ENCODE measurements around the gene FNIP1. TPM values are rescaled to one million over a fixed set of nuclear protein-coding genes. Genes with fewer than 3 reads are reported as not detected.
"Not testable (repeated sequence)": the region's sequence is repeated elsewhere in the genome, so short reads cannot be mapped to it uniquely, and the experiment has no call there.

FNIP1 gene
- total and polyA plus RNA-seq, 2 experiments from 2014 or later = 20.7 to 73.4 TPM

DNA sequence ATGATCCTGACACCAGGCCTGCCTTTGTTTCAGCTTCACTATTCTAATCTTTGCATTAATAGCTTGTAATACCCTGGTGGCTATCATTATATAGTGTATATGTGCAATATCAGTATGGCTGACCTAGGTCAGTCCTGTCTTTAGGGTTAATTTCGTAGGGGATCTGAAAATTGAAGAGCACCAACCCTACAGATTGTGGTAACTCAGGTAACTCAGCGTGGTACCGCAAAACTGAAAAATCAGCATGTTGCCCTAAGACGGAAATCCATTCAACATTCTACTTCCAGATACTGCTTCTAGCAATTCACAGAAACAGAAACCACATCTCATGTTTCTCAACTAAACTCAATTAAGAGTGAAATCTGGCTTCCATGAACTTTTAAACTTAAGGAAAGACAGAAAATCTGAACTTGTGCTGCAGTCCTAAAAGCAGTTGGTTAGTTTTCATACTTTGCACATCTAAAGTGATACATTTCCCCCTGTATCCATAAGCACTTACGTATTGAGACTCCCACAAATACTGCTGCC is 78.3 kb downstream of the FNIP1 start:
- no peak for DNase-seq (ENCODE audit: low spot score)
- no peak overlapping the region for H3K4me2 ChIP-seq
- H2AFZ ChIP-seq = no peak overlapping the region
- no peaks in the 10 kb centered on the region for H4K20me1 ChIP-seq (ENCODE audit: insufficient read depth, poor library complexity, severe bottlenecking)
- no peak overlapping the region for H3K4me3 ChIP-seq
- WGBS (ENCODE audit: low lambda C conversion rate, missing lambda C conversion rate) = 97% methylated on average over 5 of the region's 5 CpGs
- H3K27me3 ChIP-seq = no peaks in the 10 kb centered on the region
- H3K36me3 ChIP-seq (replicated peaks; ENCODE audit: insufficient read depth, low read depth) = no peaks in the 10 kb centered on the region
- no peak for TF ChIP-seq EZH2 (IDR thresholded peaks at IDR 0.05; ENCODE audit: borderline replicate concordance)
- TF ChIP-seq EZH2phosphoT487 (IDR thresholded peaks at IDR 0.05; ENCODE audit: low read depth, severe bottlenecking, unreplicated experiment) = no peak
- TF ChIP-seq, protein P1, sequence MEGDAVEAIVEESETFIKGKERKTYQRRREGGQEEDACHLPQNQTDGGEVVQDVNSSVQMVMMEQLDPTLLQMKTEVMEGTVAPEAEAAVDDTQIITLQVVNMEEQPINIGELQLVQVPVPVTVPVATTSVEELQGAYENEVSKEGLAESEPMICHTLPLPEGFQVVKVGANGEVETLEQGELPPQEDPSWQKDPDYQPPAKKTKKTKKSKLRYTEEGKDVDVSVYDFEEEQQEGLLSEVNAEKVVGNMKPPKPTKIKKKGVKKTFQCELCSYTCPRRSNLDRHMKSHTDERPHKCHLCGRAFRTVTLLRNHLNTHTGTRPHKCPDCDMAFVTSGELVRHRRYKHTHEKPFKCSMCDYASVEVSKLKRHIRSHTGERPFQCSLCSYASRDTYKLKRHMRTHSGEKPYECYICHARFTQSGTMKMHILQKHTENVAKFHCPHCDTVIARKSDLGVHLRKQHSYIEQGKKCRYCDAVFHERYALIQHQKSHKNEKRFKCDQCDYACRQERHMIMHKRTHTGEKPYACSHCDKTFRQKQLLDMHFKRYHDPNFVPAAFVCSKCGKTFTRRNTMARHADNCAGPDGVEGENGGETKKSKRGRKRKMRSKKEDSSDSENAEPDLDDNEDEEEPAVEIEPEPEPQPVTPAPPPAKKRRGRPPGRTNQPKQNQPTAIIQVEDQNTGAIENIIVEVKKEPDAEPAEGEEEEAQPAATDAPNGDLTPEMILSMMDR (IDR thresholded peaks at IDR 0.05; ENCODE audit: poor library complexity) = no peak
- H3K9me2 ChIP-seq (replicated peaks; ENCODE audit: insufficient read depth) = no peaks in the 10 kb centered on the region
- H3K9me3 ChIP-seq (ENCODE audit: low read depth) = no peaks in the 10 kb centered on the region
- peaks cover 6% of the 10 kb centered on the region for H3K79me2 ChIP-seq
- H3K4me1 ChIP-seq (ENCODE audit: insufficient read depth) = no peaks in the 10 kb centered on the region
- H3K27ac ChIP-seq = no peak overlapping the region

DNA sequence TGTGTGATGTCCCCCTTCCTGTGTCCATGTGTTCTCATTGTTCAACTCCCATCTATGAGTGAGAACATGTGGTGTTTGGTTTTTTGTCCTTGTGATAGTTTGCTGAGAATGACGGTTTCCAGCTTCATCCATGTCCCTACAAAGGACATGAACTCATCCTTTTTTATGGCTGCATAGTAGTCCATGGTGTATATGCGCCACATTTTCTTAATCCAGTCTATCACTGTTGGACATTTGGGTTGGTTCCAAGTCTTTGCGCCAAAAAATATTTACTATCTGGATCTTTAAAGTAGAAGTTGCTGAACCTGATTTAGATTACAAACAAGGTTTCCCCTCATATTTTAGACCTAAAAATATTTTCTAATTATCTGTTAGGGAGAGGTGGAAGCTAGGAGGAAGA is 79.7 kb downstream of the FNIP1 start:
- not testable (repeated sequence) for H4K20me1 ChIP-seq (ENCODE audit: insufficient read depth, poor library complexity, severe bottlenecking); H3K9me2 ChIP-seq (replicated peaks; ENCODE audit: insufficient read depth); H3K79me2 ChIP-seq; DNase-seq (ENCODE audit: low spot score); H3K27ac ChIP-seq; H2AFZ ChIP-seq; H3K4me2 ChIP-seq; H3K4me1 ChIP-seq (ENCODE audit: insufficient read depth); H3K36me3 ChIP-seq (replicated peaks; ENCODE audit: insufficient read depth, low read depth); H3K4me3 ChIP-seq; H3K9me3 ChIP-seq (ENCODE audit: low read depth); H3K27me3 ChIP-seq
- 95% methylated on average over 3 of the region's 3 CpGs for WGBS (ENCODE audit: low lambda C conversion rate, missing lambda C conversion rate)

DNA sequence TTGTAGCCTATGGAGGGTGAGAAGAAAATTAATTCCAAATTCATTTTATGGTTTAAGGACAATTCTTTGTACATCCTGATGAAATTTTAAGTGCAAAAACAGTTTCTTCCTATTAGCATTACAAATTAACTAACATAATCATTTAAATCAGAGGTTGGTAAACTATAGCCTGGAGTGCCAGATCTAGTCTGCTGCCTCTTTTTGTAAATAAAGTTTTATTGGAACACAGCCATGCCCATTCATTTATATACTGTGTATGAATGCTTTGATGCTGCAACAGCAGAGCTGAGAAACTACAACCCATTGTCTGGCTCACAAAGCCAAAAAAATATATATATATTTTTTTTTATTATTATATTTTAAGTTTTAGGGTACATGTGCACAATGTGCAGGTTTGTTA is 80.2 kb downstream of the FNIP1 start:
- Histone ChIP-seq H3K9me3 (ENCODE audit: low read depth) (no peaks in the 10 kb centered on the region), H4K20me1 (ENCODE audit: insufficient read depth, poor library complexity, severe bottlenecking) (no peaks in the 10 kb centered on the region), H3K4me2 (no peak overlapping the region), H3K27ac (no peak overlapping the region), H3K9me2 (replicated peaks; ENCODE audit: insufficient read depth) (no peaks in the 10 kb centered on the region), H3K79me2 (peaks cover 10% of the 10 kb centered on the region), H3K36me3 (replicated peaks; ENCODE audit: insufficient read depth, low read depth) (no peaks in the 10 kb centered on the region), H3K27me3 (no peaks in the 10 kb centered on the region), H3K4me3 (no peak overlapping the region), H2AFZ (no peak overlapping the region), H3K4me1 (ENCODE audit: insufficient read depth) (no peaks in the 10 kb centered on the region)
- TF ChIP-seq EZH2phosphoT487 (IDR thresholded peaks at IDR 0.05; ENCODE audit: low read depth, severe bottlenecking, unreplicated experiment) (no peak), EZH2 (IDR thresholded peaks at IDR 0.05; ENCODE audit: borderline replicate concordance) (no peak)
- TF ChIP-seq, protein P1 (IDR thresholded peaks at IDR 0.05; ENCODE audit: poor library complexity) = no peak
- DNase-seq (ENCODE audit: low spot score) = no peak

DNA sequence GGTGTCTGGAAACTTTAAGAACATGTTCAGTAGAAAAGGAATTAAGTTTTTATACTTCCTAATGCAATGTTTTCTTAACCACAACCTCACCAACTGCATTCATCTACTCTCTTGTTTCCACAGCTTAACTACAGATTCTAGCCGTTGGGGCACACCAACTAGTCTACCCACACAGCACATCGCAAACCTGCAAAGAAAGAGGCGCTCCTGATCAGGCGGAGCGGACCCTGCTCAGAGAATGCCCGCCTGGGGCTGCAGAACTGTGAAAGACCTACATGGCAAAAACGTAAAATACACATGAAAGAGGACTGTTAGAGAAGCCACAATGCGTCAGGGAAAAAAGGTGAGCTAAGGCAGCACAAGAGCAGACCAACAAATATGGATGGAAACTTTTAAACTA is 86.4 kb downstream of the FNIP1 start:
- Histone ChIP-seq H3K27ac (no peak overlapping the region), H4K20me1 (ENCODE audit: insufficient read depth, poor library complexity, severe bottlenecking) (no peaks in the 10 kb centered on the region), H3K9me2 (replicated peaks; ENCODE audit: insufficient read depth) (no peaks in the 10 kb centered on the region), H2AFZ (no peak overlapping the region), H3K9me3 (ENCODE audit: low read depth) (no peaks in the 10 kb centered on the region), H3K4me1 (ENCODE audit: insufficient read depth) (no peaks in the 10 kb centered on the region), H3K79me2 (peaks cover 10% of the 10 kb centered on the region), H3K4me3 (no peak overlapping the region), H3K4me2 (no peak overlapping the region), H3K27me3 (no peaks in the 10 kb centered on the region), H3K36me3 (replicated peaks; ENCODE audit: insufficient read depth, low read depth) (no peaks in the 10 kb centered on the region)
- TF ChIP-seq, protein P1 (IDR thresholded peaks at IDR 0.05; ENCODE audit: poor library complexity) = no peak
- TF ChIP-seq EZH2phosphoT487 (IDR thresholded peaks at IDR 0.05; ENCODE audit: low read depth, severe bottlenecking, unreplicated experiment) = no peak
- TF ChIP-seq EZH2 (IDR thresholded peaks at IDR 0.05; ENCODE audit: borderline replicate concordance) = no peak
- 98% methylated on average over 8 of the region's 8 CpGs for WGBS (ENCODE audit: low lambda C conversion rate, missing lambda C conversion rate)
- DNase-seq (ENCODE audit: low spot score) = no peak

Data from hepatocyte (in vitro differentiated cells).